ENCODE measurements around the gene SRSF8. TPM values are rescaled to one million over a fixed set of nuclear protein-coding genes. Genes with fewer than 3 reads are reported as not detected.

Gene SRSF8
- total and polyA plus RNA-seq, 4 experiments from 2014 or later: 104 to 147 (median 112) TPM

DNA sequence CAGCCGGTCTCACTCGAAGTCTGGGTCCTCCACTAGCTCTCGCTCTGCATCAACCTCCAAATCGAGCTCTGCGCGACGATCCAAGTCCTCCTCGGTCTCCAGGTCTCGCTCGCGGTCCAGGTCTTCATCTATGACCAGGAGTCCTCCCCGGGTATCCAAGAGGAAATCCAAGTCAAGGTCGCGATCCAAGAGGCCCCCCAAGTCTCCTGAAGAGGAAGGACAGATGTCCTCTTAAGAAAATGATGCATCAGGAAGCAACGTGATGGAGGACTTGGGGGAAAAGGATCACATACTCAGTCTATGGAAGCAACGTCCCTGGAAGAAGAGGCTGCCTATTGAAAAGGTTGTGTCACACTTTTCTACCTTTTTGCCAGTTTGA, 1.1 kb downstream of the SRSF8 start:
- no peaks in the 10 kb centered on the region for H3K27me3 ChIP-seq (ENCODE audit: insufficient read depth, low read length)
- H3K4me1 Mint-ChIP-seq: peaks cover 20 to 41% (median 34%) of the 10 kb centered on the region in 4 donors
- H3K4me3 Mint-ChIP-seq: peak overlapping the region; percentile 94 to 98 (median 96)
- H3K27ac ChIP-seq (ENCODE audit: low read depth, low read length): peak overlapping the region; percentile 95
- no peaks in the 10 kb centered on the region for H3K36me3 ChIP-seq (ENCODE audit: insufficient read depth, low read length)
- intact Hi-C loops (cut with micrococcal nuclease): loop anchor here (1.0 to 5.0 kb wide), 11 partner anchors 21 to 1871 kb away; partner anchors contain the start of genes ANKRD49, CWC15, ENDOD1 and FAM76B
- POLR2A ChIA-PET (ENCODE audit: partially characterized antibody): interaction anchor here (0.6 to 13.9 kb wide), 36 partner anchors 9 to 1328 kb away, joined by 3 to 376 read pairs (median 5); partner anchors contain the start of genes C11orf54, CCDC82, CEP57 and CWC15
- peak overlapping the region; percentile 92 to 96 for H3K4me3 ChIP-seq (ENCODE audit: low read length in 2 of 2)
- H3K4me1 ChIP-seq (ENCODE audit: insufficient read depth, low read length): peaks cover 32% of the 10 kb centered on the region
- H3K36me3 Mint-ChIP-seq: peaks cover 10 to 18% of the 10 kb centered on the region in 2 donors
- no peaks in the 10 kb centered on the region for H3K9me3 ChIP-seq (ENCODE audit: control insufficient read depth in 1 of 2, low read length in 2 of 2)
- no peaks in the 10 kb centered on the region for H3K9me3 Mint-ChIP-seq
- peaks cover 0 to 1% of the 10 kb centered on the region in 2 donors for H3K27me3 Mint-ChIP-seq
- H3K27ac Mint-ChIP-seq: peak overlapping the region; percentile 93 to 98 (median 94)
- CTCF ChIA-PET (ENCODE audit: partially characterized antibody): interaction anchor here (0.7 to 10.0 kb wide), 21 partner anchors 8 to 839 kb away, joined by 3 to 167 read pairs (median 7); partner anchors contain the start of genes CWC15, ENDOD1, FAM76B and KDM4D
- DNase-seq: no peak

DNA sequence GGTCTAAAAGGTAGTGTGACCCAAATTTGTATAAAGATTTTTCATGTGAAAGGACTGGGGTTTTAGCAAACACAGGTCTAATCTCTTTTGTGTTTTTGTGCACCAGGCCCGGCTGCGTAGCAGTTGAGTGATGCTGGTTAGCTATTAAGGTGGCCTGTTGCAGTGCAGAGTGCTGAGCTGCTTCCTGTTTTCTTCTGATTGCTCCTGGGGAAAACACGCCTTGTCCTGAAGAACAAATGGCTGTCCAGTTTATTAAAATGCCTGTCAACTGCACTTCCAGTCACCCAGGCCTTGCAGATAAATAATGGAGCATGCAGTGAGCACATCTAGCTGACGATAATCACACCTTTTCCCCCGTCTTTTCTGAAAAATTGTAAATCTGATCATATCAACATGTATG, 1.8 kb downstream of the SRSF8 start:
- CTCF ChIA-PET (ENCODE audit: partially characterized antibody): interaction anchor here (0.6 to 10.0 kb wide), 13 partner anchors 8 to 721 kb away, joined by 3 to 167 read pairs (median 11); partner anchors contain the start of genes CEP57, CWC15, ENDOD1 and FAM76B
- H3K9me3 ChIP-seq (ENCODE audit: control insufficient read depth in 1 of 2, low read length in 2 of 2): no peaks in the 10 kb centered on the region

DNA sequence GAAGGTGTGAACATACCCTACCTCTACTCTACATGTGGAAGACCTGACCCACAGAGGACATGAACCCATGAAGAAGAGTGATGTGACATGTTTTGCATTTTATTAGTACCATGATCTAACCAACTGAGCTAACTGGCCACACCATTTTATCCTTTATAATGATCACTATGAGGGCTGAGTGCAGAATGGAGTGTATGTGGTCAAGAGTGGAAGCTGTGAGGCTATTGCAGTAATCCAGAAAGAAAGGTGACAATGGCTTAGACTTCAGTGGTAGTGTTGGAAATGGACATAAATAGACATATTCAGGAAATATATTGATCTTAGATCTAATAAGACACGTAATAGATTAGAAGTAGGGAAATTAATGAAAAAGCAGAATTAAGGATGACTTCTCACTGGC, 3.8 kb downstream of the SRSF8 start:
- Histone ChIP-seq H3K9me3 (ENCODE audit: control insufficient read depth in 1 of 2, low read length in 2 of 2) (no peaks in the 10 kb centered on the region), H3K27me3 (ENCODE audit: insufficient read depth, low read length) (no peaks in the 10 kb centered on the region), H3K36me3 (ENCODE audit: insufficient read depth, low read length) (no peaks in the 10 kb centered on the region), H3K4me3 (ENCODE audit: low read length in 2 of 2) (no peak overlapping the region), H3K27ac (ENCODE audit: low read depth, low read length) (no peak overlapping the region), H3K4me1 (ENCODE audit: insufficient read depth, low read length) (peaks cover 32% of the 10 kb centered on the region)
- Mint-ChIP-seq H3K27ac (peak overlapping the region in 3 of 7 donors; percentile 43 to 94 (median 72)), H3K4me3 (peak overlapping the region; percentile 5 to 95 (median 30)), H3K27me3 (no peaks in the 10 kb centered on the region), H3K9me3 (no peaks in the 10 kb centered on the region), H3K4me1 (peaks cover 20 to 44% (median 37%) of the 10 kb centered on the region in 4 donors), H3K36me3 (peaks cover 10 to 18% of the 10 kb centered on the region in 2 donors)
- POLR2A ChIA-PET (ENCODE audit: partially characterized antibody): interaction anchor here (1.0 to 13.9 kb wide), 4 partner anchors 21 to 720 kb away, joined by 4 to 376 read pairs (median 118); partner anchors contain the start of genes CEP57, CWC15, ENDOD1 and FAM76B
- intact Hi-C loops (cut with micrococcal nuclease): no loop called here
- CTCF ChIA-PET (ENCODE audit: partially characterized antibody): interaction anchor here (0.7 to 10.0 kb wide), 20 partner anchors 8 to 719 kb away, joined by 3 to 167 read pairs (median 7); partner anchors contain the start of genes CEP57, ENDOD1, FAM76B and SESN3
- DNase-seq: no peak

More for the DNA sequence above, 1.8 kb downstream of the SRSF8 start:
- peak overlapping the region; percentile 94 to 98 (median 96) for H3K4me3 Mint-ChIP-seq
- Histone ChIP-seq H3K4me3 (ENCODE audit: low read length in 2 of 2) (peak overlapping the region; percentile 92 to 96), H3K27ac (ENCODE audit: low read depth, low read length) (peak overlapping the region; percentile 95), H3K27me3 (ENCODE audit: insufficient read depth, low read length) (no peaks in the 10 kb centered on the region), H3K36me3 (ENCODE audit: insufficient read depth, low read length) (no peaks in the 10 kb centered on the region), H3K4me1 (ENCODE audit: insufficient read depth, low read length) (peaks cover 32% of the 10 kb centered on the region)
- intact Hi-C loops (cut with micrococcal nuclease): loop anchor here (1.0 to 5.0 kb wide), 9 partner anchors 21 to 1871 kb away; partner anchors contain the start of genes ANKRD49, ENDOD1, FAM76B and JRKL
- H3K9me3 Mint-ChIP-seq: no peaks in the 10 kb centered on the region
- peak overlapping the region; percentile 93 to 98 (median 94) for H3K27ac Mint-ChIP-seq
- peaks cover 20 to 44% (median 36%) of the 10 kb centered on the region in 4 donors for H3K4me1 Mint-ChIP-seq
- H3K36me3 Mint-ChIP-seq: peaks cover 10 to 18% of the 10 kb centered on the region in 2 donors
- no peaks in the 10 kb centered on the region for H3K27me3 Mint-ChIP-seq
- POLR2A ChIA-PET (ENCODE audit: partially characterized antibody): interaction anchor here (0.7 to 13.9 kb wide), 26 partner anchors 8 to 1327 kb away, joined by 3 to 376 read pairs (median 8); partner anchors contain the start of genes C11orf54, CCDC82, CEP57 and CWC15
- DNase-seq: peak; percentile 77 to 89 (median 85)

DNA sequence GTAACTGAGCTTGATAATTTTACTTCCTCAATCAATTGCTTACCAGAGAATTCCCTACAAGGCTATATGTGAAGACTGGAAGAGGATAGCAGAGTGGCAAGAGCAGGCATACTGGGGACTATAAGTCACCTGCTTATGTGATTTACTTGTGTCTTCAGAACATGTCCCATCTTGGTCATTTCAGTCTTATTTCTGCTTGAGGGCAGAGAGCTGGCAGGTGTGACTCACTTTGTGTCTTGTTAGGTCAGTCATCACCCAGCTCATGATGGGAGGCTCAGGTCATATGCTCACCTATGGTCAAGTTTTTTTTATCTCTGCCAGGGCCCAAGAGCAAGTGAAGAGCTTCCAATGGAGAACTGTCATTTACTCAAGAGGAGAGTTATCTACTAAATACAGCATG, 6.2 kb downstream of the SRSF8 start:
- DNase-seq: no peak
- H3K4me1 Mint-ChIP-seq: peaks cover 18 to 39% (median 29%) of the 10 kb centered on the region in 4 donors
- no peak overlapping the region for H3K27ac Mint-ChIP-seq
- Histone ChIP-seq H3K4me1 (ENCODE audit: insufficient read depth, low read length) (peaks cover 26% of the 10 kb centered on the region), H3K4me3 (ENCODE audit: low read length in 2 of 2) (no peak overlapping the region), H3K36me3 (ENCODE audit: insufficient read depth, low read length) (no peaks in the 10 kb centered on the region), H3K27me3 (ENCODE audit: insufficient read depth, low read length) (no peaks in the 10 kb centered on the region), H3K9me3 (ENCODE audit: control insufficient read depth in 1 of 2, low read length in 2 of 2) (no peaks in the 10 kb centered on the region), H3K27ac (ENCODE audit: low read depth, low read length) (no peak overlapping the region)
- H3K9me3 Mint-ChIP-seq: no peaks in the 10 kb centered on the region
- H3K27me3 Mint-ChIP-seq: no peaks in the 10 kb centered on the region
- no peak overlapping the region for H3K4me3 Mint-ChIP-seq
- intact Hi-C loops (cut with micrococcal nuclease): no loop called here
- ChIA-PET POLR2A (ENCODE audit: partially characterized antibody) (interaction anchor here (0.9 to 13.9 kb wide), 3 partner anchors 12 to 99 kb away, joined by 3 to 376 read pairs (median 3); partner anchors contain the start of genes CWC15, ENDOD1 and KDM4D), CTCF (ENCODE audit: partially characterized antibody) (interaction anchor here (1.0 to 10.0 kb wide), 7 partner anchors 16 to 712 kb away, joined by 3 to 167 read pairs (median 5); partner anchors contain the start of gene ENDOD1)
- peaks cover 10 to 12% of the 10 kb centered on the region in 2 donors for H3K36me3 Mint-ChIP-seq

- Histone ChIP-seq H3K4me3 (ENCODE audit: low read length in 2 of 2) (no peak overlapping the region), H3K27ac (ENCODE audit: low read depth, low read length) (no peak overlapping the region), H3K4me1 (ENCODE audit: insufficient read depth, low read length) (peaks cover 15% of the 10 kb centered on the region), H3K27me3 (ENCODE audit: insufficient read depth, low read length) (no peaks in the 10 kb centered on the region), H3K36me3 (ENCODE audit: insufficient read depth, low read length) (no peaks in the 10 kb centered on the region), H3K9me3 (ENCODE audit: control insufficient read depth in 1 of 2, low read length in 2 of 2) (no peaks in the 10 kb centered on the region)
- Mint-ChIP-seq H3K27ac (no peak overlapping the region), H3K9me3 (no peaks in the 10 kb centered on the region), H3K4me1 (peaks cover 14 to 24% (median 21%) of the 10 kb centered on the region in 4 donors), H3K27me3 (peaks cover 0 to under 1% of the 10 kb centered on the region in 2 donors), H3K36me3 (peaks cover 6 to 7% of the 10 kb centered on the region in 2 donors), H3K4me3 (no peak overlapping the region)
- CTCF ChIA-PET (ENCODE audit: partially characterized antibody): interaction anchor here (1.0 to 10.0 kb wide), 3 partner anchors 8 to 75 kb away, joined by 3 to 167 read pairs (median 4); partner anchors contain the start of gene SRSF8
- intact Hi-C loops (cut with micrococcal nuclease): no loop called here
- DNase-seq: no peak
- POLR2A ChIA-PET (ENCODE audit: partially characterized antibody): interaction anchor here (1.0 to 13.9 kb wide), 2 partner anchors 17 to 23 kb away, joined by 3 to 376 read pairs; partner anchors contain the start of gene ENDOD1
Measured at GRCh38 chr11:95074792-95075563, 8.3 kb downstream of the SRSF8 start.

DNA sequence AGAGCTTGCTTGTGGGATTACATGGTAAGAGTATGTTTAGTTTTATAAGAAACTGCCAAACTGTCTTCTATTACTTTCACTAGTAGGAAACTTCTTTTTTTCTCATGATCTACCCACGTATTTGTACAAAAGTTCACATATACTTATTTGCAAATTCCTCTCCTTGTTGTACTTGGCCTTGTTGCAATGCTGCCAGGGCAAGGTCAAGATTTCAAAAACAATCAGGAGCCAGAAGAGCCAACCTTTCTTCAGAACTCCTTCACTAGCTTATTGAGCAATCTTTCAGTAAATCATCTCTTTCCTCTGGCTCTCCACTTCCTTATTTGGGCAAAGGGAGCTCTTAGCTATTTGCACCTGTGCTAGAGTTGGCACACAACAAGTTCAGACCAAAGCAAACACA, 9.7 kb downstream of the SRSF8 start:
- H3K27me3 ChIP-seq (ENCODE audit: insufficient read depth, low read length): no peaks in the 10 kb centered on the region
- intact Hi-C loops (cut with micrococcal nuclease): no loop called here
- CTCF ChIA-PET (ENCODE audit: partially characterized antibody): interaction anchor here (1.0 to 1.3 kb wide), 3 partner anchors 10 to 17 kb away, joined by 3 to 4 read pairs (median 3); partner anchors contain the start of gene SRSF8
- Mint-ChIP-seq H3K36me3 (no peaks in the 10 kb centered on the region), H3K4me1 (peaks cover 5 to 13% (median 12%) of the 10 kb centered on the region in 4 donors), H3K27me3 (peaks cover 0 to 5% of the 10 kb centered on the region in 2 donors), H3K9me3 (no peaks in the 10 kb centered on the region), H3K4me3 (no peak overlapping the region), H3K27ac (no peak overlapping the region)
- peaks cover under 1% of the 10 kb centered on the region for H3K4me1 ChIP-seq (ENCODE audit: insufficient read depth, low read length)
- no peaks in the 10 kb centered on the region for H3K36me3 ChIP-seq (ENCODE audit: insufficient read depth, low read length)
- no peak overlapping the region for H3K27ac ChIP-seq (ENCODE audit: low read depth, low read length)
- H3K9me3 ChIP-seq (ENCODE audit: control insufficient read depth in 1 of 2, low read length in 2 of 2): no peaks in the 10 kb centered on the region
- DNase-seq: no peak
- POLR2A ChIA-PET (ENCODE audit: partially characterized antibody): interaction anchor here (2.9 to 13.9 kb wide), 2 partner anchors 9 to 16 kb away, joined by 16 to 376 read pairs; partner anchors contain the start of genes ENDOD1 and SRSF8
- no peak overlapping the region for H3K4me3 ChIP-seq (ENCODE audit: low read length in 2 of 2)

All from CD4-positive, alpha-beta memory T cell (primary cell).